Measurements from ENCODE around the gene MYO1E. TPM values are rescaled to one million over a fixed set of nuclear protein-coding genes. Genes with fewer than 3 reads are reported as not detected.

MYO1E gene
- total RNA-seq, 1 experiment from 2014 or later, result 83.6 TPM

GRCh38 chr15:59300618-59301139, 72.0 kb downstream of the MYO1E start:
- Mint-ChIP-seq H3K27me3 (ENCODE audit: low read depth) (no peaks in the 10 kb centered on the region), H3K9me3 (no peaks in the 10 kb centered on the region), H3K27ac (no peak overlapping the region), H3K4me3 (no peak overlapping the region), H3K36me3 (no peaks in the 10 kb centered on the region), H3K4me1 (peaks cover 61% of the 10 kb centered on the region)
- POLR2A ChIA-PET, result no interaction called here
- no peak for TF ChIP-seq NR1H2 (CRISPR knock-in tag; IDR thresholded peaks at IDR 0.05)
- TF ChIP-seq STAT6 (CRISPR knock-in tag; conservative IDR thresholded peaks at IDR 0.05; ENCODE audit: low read depth), result no peak
- TF ChIP-seq EMX1 (CRISPR knock-in tag; IDR thresholded peaks at IDR 0.05), result no peak
- no peak for TF ChIP-seq OVOL2 (CRISPR knock-in tag; IDR thresholded peaks at IDR 0.05; ENCODE audit: borderline replicate concordance)
- TF ChIP-seq ZNF512 (CRISPR knock-in tag; IDR thresholded peaks at IDR 0.05; ENCODE audit: borderline replicate concordance), result no peak
- TF ChIP-seq JAZF1 (CRISPR knock-in tag; IDR thresholded peaks at IDR 0.05), result no peak
- TF ChIP-seq ETV6 (CRISPR knock-in tag; IDR thresholded peaks at IDR 0.05), result no peak
- TF ChIP-seq ESRRA (CRISPR knock-in tag; IDR thresholded peaks at IDR 0.05; ENCODE audit: borderline replicate concordance), result no peak
- TF ChIP-seq ATF3 (CRISPR knock-in tag; conservative IDR thresholded peaks at IDR 0.05), result no peak
- no peak for TF ChIP-seq ATF1 (CRISPR knock-in tag; IDR thresholded peaks at IDR 0.05)
- TF ChIP-seq FOXP4 (CRISPR knock-in tag; IDR thresholded peaks at IDR 0.05), result no peak
- no peak for TF ChIP-seq ZNF219 (CRISPR knock-in tag; IDR thresholded peaks at IDR 0.05; ENCODE audit: borderline replicate concordance)
- TF ChIP-seq TEAD4 (CRISPR knock-in tag; IDR thresholded peaks at IDR 0.05), result no peak
- TF ChIP-seq CDX4 (CRISPR knock-in tag; IDR thresholded peaks at IDR 0.05; ENCODE audit: borderline replicate concordance), result no peak
- no peak for TF ChIP-seq ZNF423 (CRISPR knock-in tag; IDR thresholded peaks at IDR 0.05)
- no peak for TF ChIP-seq ELF4 (CRISPR knock-in tag; IDR thresholded peaks at IDR 0.05; ENCODE audit: low read depth)
- no peak for TF ChIP-seq TP53 (CRISPR knock-in tag; IDR thresholded peaks at IDR 0.05)
- TF ChIP-seq NR2C2 (CRISPR knock-in tag; IDR thresholded peaks at IDR 0.05), result no peak
- TF ChIP-seq USF1 (CRISPR knock-in tag; IDR thresholded peaks at IDR 0.05), result no peak
- CTCF ChIA-PET, result interaction anchor here (0.6 to 1.2 kb wide), 4 partner anchors 8 to 309 kb away, joined by 3 to 8 read pairs (median 4); no protein-coding TSS in a partner anchor
- ATAC-seq (no peak), DNase-seq (ENCODE audit: low spot score) (no peak)
